Measurements from ENCODE around the gene MCM5. TPM values are rescaled to one million over a fixed set of nuclear protein-coding genes. Genes with fewer than 3 reads are reported as not detected.

The MCM5 gene
- total RNA-seq, 2 donors from 2014 or later, result 155 to 179 TPM

GRCh38 chr22:35369996-35370395 is 29.9 kb upstream of the MCM5 start:
- H3K27me3 ChIP-seq (ENCODE audit: control insufficient read depth, insufficient read depth, low read length, poor library complexity, severe bottlenecking), result no peaks in the 10 kb centered on the region
- Mint-ChIP-seq H3K27me3 (ENCODE audit: insufficient read depth) (no peaks in the 10 kb centered on the region), H3K4me3 (no peak overlapping the region), H3K36me3 (ENCODE audit: low read depth) (no peaks in the 10 kb centered on the region), H3K27ac (peak overlapping the region; percentile 44), H3K4me1 (peaks cover 20% of the 10 kb centered on the region), H3K9me3 (peaks cover 6% of the 10 kb centered on the region)
- no peak for DNase-seq
- 73% methylated on average over 2 of the region's 2 CpGs; no CpG with 5 or more reads in 1 of the 2 experiments for WGBS, 2 experiments (ENCODE audit: insufficient coverage in 1 of 2, insufficient read length in 1 of 2)
- no peak for TF ChIP-seq CTCF (conservative IDR thresholded peaks at IDR 0.05)
- H3K36me3 ChIP-seq (ENCODE audit: control insufficient read depth, insufficient read depth, low read length), result no peaks in the 10 kb centered on the region
- no peak overlapping the region for H3K4me3 ChIP-seq (ENCODE audit: low read length)
- no peaks in the 10 kb centered on the region for H3K9me3 ChIP-seq (ENCODE audit: control insufficient read depth, low read length)
- H3K27ac ChIP-seq (ENCODE audit: low read depth, low read length), result no peak overlapping the region
- no peak overlapping the region for H3K9ac ChIP-seq (ENCODE audit: extremely low read depth, low read length, poor library complexity, severe bottlenecking)
- H3K4me1 ChIP-seq (ENCODE audit: control insufficient read depth, insufficient read depth, low read length), result peaks cover 3% of the 10 kb centered on the region

- no peak for TF ChIP-seq CTCF (conservative IDR thresholded peaks at IDR 0.05)
- Mint-ChIP-seq H3K4me1 (peaks cover 38% of the 10 kb centered on the region), H3K4me3 (no peak overlapping the region), H3K27me3 (ENCODE audit: insufficient read depth) (peaks cover 2% of the 10 kb centered on the region), H3K27ac (no peak overlapping the region), H3K9me3 (peaks cover 6% of the 10 kb centered on the region), H3K36me3 (ENCODE audit: low read depth) (no peaks in the 10 kb centered on the region)
- Histone ChIP-seq H3K27ac (ENCODE audit: low read depth, low read length) (no peak overlapping the region), H3K9me3 (ENCODE audit: control insufficient read depth, low read length) (no peaks in the 10 kb centered on the region), H3K9ac (ENCODE audit: extremely low read depth, low read length, poor library complexity, severe bottlenecking) (no peak overlapping the region), H3K4me3 (ENCODE audit: low read length) (no peak overlapping the region), H3K36me3 (ENCODE audit: control insufficient read depth, insufficient read depth, low read length) (no peaks in the 10 kb centered on the region), H3K27me3 (ENCODE audit: control insufficient read depth, insufficient read depth, low read length, poor library complexity, severe bottlenecking) (no peaks in the 10 kb centered on the region), H3K4me1 (ENCODE audit: control insufficient read depth, insufficient read depth, low read length) (peaks cover 14% of the 10 kb centered on the region)
- no peak for DNase-seq
- WGBS, 2 experiments (ENCODE audit: insufficient coverage in 1 of 2, insufficient read length in 1 of 2), result 79 to 83% methylated on average over 3 to 6 of the region's 6 CpGs
Measured at GRCh38 chr22:35373781-35374180, 26.2 kb upstream of the MCM5 start.

- no peak overlapping the region for H3K27ac ChIP-seq (ENCODE audit: low read depth, low read length)
- 92 to 97% methylated on average over 3 of the region's 3 CpGs for WGBS, 2 experiments (ENCODE audit: insufficient coverage in 1 of 2, insufficient read length in 1 of 2)
- H3K9ac ChIP-seq (ENCODE audit: extremely low read depth, low read length, poor library complexity, severe bottlenecking), result no peak overlapping the region
- no peak for DNase-seq
- H3K9me3 Mint-ChIP-seq, result peaks cover 6% of the 10 kb centered on the region
- H3K27me3 Mint-ChIP-seq (ENCODE audit: insufficient read depth), result peaks cover 5% of the 10 kb centered on the region
- no peak overlapping the region for H3K4me3 Mint-ChIP-seq
- no peak for TF ChIP-seq CTCF (conservative IDR thresholded peaks at IDR 0.05)
- H3K27me3 ChIP-seq (ENCODE audit: control insufficient read depth, insufficient read depth, low read length, poor library complexity, severe bottlenecking), result no peaks in the 10 kb centered on the region
- no peaks in the 10 kb centered on the region for H3K36me3 Mint-ChIP-seq (ENCODE audit: low read depth)
- peaks cover 41% of the 10 kb centered on the region for H3K4me1 Mint-ChIP-seq
- H3K27ac Mint-ChIP-seq, result no peak overlapping the region
- peaks cover 16% of the 10 kb centered on the region for H3K4me1 ChIP-seq (ENCODE audit: control insufficient read depth, insufficient read depth, low read length)
- H3K4me3 ChIP-seq (ENCODE audit: low read length), result no peak overlapping the region
- no peaks in the 10 kb centered on the region for H3K36me3 ChIP-seq (ENCODE audit: control insufficient read depth, insufficient read depth, low read length)
- H3K9me3 ChIP-seq (ENCODE audit: control insufficient read depth, low read length), result no peaks in the 10 kb centered on the region
Measured at GRCh38 chr22:35375031-35375430, 24.9 kb upstream of the MCM5 start.
